Gastrocnemius medialis (tissue), 4 donors: Measurements from ENCODE around the gene PTK7.

Source experiments
- POLR2A ChIP-seq, 2 donors: fragments of 450-650 bp; IDR thresholded peaks; one replicate each; pipeline ENCODE4 v1.6.1; 2017; ENCODE audit warnings: antibody characterized with exemption in 2 of 2, mild to moderate bottlenecking in 2 of 2, moderate library complexity in 2 of 2
- TF ChIP-seq, protein P1 (sequence below), 5 experiments: fragments of 450-650 bp in 3 of 5; fragments of 200-600 bp in 2 of 5; sonication (generic) in 2 of 5; IDR thresholded peaks in 4 of 5; conservative IDR thresholded peaks in 1 of 5; 1 replicate in 4 of 5; 2 replicates in 1 of 5; pipeline ENCODE4 v1.5.1; 2016 to 2019; ENCODE audit warnings: antibody characterized with exemption in 5 of 5, mild to moderate bottlenecking in 3 of 5, moderate library complexity in 3 of 5

DNA sequence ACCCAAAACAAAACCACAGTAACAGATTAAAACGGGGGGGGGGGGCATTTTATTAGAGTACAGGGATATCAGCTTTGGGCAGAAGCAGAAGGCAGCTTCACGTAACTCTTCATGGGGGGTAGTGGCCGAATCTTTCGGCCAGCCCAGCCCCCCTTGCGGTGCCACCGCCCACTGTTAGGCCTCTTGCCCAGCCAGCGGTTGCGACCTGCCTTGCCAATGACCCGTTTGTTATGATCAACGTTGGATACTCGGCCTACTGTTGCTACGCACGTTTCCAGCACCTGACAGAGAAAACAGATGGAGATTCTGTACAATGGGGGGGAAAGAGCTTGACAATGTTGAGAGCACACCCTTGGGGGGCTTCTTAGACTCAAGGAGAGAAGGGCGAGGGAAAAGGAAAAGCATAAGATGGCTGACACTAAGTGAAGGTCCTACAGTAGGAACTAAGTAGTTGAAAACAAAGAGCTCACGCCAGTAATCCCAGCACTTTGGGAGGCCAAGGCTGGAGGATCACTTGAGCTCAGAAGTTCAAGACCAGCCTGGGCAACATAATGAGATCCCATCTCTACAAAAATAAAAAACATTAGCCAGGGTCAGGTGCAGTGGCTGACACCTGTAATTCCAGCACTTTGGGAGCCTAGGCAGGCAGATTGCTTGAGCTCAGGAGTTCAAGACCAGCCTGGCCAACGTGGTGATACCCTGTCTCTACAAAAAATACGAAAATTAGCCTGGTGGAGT lies 21.7 kb upstream of the PTK7 start:
- TF ChIP-seq, protein P1, sequence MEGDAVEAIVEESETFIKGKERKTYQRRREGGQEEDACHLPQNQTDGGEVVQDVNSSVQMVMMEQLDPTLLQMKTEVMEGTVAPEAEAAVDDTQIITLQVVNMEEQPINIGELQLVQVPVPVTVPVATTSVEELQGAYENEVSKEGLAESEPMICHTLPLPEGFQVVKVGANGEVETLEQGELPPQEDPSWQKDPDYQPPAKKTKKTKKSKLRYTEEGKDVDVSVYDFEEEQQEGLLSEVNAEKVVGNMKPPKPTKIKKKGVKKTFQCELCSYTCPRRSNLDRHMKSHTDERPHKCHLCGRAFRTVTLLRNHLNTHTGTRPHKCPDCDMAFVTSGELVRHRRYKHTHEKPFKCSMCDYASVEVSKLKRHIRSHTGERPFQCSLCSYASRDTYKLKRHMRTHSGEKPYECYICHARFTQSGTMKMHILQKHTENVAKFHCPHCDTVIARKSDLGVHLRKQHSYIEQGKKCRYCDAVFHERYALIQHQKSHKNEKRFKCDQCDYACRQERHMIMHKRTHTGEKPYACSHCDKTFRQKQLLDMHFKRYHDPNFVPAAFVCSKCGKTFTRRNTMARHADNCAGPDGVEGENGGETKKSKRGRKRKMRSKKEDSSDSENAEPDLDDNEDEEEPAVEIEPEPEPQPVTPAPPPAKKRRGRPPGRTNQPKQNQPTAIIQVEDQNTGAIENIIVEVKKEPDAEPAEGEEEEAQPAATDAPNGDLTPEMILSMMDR (IDR thresholded peaks at IDR 0.05 in 4 of 5, conservative IDR thresholded peaks at IDR 0.05 in 1 of 5), result no peak
- no peak for TF ChIP-seq POLR2A (IDR thresholded peaks at IDR 0.05)
